ENCODE data around the gene SLC9A9.

- TF ChIP-seq, protein P1, sequence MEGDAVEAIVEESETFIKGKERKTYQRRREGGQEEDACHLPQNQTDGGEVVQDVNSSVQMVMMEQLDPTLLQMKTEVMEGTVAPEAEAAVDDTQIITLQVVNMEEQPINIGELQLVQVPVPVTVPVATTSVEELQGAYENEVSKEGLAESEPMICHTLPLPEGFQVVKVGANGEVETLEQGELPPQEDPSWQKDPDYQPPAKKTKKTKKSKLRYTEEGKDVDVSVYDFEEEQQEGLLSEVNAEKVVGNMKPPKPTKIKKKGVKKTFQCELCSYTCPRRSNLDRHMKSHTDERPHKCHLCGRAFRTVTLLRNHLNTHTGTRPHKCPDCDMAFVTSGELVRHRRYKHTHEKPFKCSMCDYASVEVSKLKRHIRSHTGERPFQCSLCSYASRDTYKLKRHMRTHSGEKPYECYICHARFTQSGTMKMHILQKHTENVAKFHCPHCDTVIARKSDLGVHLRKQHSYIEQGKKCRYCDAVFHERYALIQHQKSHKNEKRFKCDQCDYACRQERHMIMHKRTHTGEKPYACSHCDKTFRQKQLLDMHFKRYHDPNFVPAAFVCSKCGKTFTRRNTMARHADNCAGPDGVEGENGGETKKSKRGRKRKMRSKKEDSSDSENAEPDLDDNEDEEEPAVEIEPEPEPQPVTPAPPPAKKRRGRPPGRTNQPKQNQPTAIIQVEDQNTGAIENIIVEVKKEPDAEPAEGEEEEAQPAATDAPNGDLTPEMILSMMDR (IDR thresholded peaks at IDR 0.05; ENCODE audit: low read depth, low read length): no peak
- no peak for TF ChIP-seq EZH2phosphoT487 (IDR thresholded peaks at IDR 0.05; ENCODE audit: low read depth)
Measured at GRCh38 chr3:143672396-143673165, 175.7 kb downstream of the SLC9A9 start.
